Measurements from ENCODE around the gene CELF1. TPM values are rescaled to one million over a fixed set of nuclear protein-coding genes. Genes with fewer than 3 reads are reported as not detected.

Gene CELF1
- total RNA-seq, 1 experiment from 2014 or later, result 173 TPM

DNA sequence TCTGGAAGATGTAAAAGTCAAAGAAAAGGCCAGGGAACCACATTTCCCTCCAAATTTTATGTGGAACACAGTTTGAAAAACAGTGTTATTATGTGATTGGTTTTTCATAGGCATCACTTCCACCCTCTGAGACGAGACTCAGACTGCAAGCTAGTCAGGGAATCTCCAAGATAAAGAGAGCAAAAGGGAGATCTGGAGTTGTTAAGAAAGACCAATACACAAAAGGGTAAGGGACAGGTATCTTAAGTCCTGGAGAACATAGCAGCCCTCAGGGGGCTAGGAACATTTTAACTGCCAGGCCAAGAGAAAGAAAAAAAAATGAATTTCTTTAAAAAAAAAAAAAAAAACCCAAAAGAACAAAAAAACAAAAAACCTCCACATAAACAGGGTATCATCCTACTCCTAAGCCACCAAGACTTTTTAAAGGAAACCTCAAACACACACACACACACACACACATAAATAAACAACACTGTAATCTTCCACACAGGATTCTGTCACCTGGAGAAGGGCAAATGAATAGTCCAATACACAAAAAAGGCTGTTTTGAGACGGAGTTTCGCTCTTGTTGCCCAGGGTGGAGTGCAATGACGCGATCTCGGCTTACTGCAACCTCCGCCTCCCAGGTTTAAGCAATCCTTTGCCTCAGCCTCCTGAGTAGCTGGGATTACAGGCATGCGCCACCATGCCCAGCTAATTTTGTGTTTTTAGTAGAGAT, 44.5 kb downstream of the CELF1 start:
- H3K27ac Mint-ChIP-seq (ENCODE audit: low read depth, unreplicated experiment), result peak overlapping the region; percentile 64
- H3K4me3 Mint-ChIP-seq (ENCODE audit: unreplicated experiment), result peak overlapping the region; percentile 8
- no TSS peak for BruUV-seq (replicated peaks)
- H3K4me1 Mint-ChIP-seq (ENCODE audit: insufficient read depth, unreplicated experiment), result peaks cover 46% of the 10 kb centered on the region
- ChIA-PET CTCF (interaction anchor here (0.6 to 1.7 kb wide), 2 partner anchors 19 to 45 kb away, joined by 4 read pairs; partner anchors contain the start of gene CELF1), POLR2A (interaction anchor here (0.5 to 3.6 kb wide), 5 partner anchors 9 to 135 kb away, joined by 3 to 17 read pairs (median 4); no protein-coding TSS in a partner anchor)
- peaks cover 16% of the 10 kb centered on the region for H3K36me3 Mint-ChIP-seq (ENCODE audit: insufficient read depth, unreplicated experiment)
- no peaks in the 10 kb centered on the region for H3K9me3 Mint-ChIP-seq (ENCODE audit: unreplicated experiment)
- no peaks in the 10 kb centered on the region for H3K27me3 Mint-ChIP-seq (ENCODE audit: insufficient read depth, unreplicated experiment)
- TF ChIP-seq, protein P1, sequence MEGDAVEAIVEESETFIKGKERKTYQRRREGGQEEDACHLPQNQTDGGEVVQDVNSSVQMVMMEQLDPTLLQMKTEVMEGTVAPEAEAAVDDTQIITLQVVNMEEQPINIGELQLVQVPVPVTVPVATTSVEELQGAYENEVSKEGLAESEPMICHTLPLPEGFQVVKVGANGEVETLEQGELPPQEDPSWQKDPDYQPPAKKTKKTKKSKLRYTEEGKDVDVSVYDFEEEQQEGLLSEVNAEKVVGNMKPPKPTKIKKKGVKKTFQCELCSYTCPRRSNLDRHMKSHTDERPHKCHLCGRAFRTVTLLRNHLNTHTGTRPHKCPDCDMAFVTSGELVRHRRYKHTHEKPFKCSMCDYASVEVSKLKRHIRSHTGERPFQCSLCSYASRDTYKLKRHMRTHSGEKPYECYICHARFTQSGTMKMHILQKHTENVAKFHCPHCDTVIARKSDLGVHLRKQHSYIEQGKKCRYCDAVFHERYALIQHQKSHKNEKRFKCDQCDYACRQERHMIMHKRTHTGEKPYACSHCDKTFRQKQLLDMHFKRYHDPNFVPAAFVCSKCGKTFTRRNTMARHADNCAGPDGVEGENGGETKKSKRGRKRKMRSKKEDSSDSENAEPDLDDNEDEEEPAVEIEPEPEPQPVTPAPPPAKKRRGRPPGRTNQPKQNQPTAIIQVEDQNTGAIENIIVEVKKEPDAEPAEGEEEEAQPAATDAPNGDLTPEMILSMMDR (IDR thresholded peaks at IDR 0.05; ENCODE audit: unreplicated experiment), result no peak
- DNase-seq (ENCODE audit: unreplicated experiment), result no peak
- intact Hi-C loops (cut with micrococcal nuclease), result no loop called here

DNA sequence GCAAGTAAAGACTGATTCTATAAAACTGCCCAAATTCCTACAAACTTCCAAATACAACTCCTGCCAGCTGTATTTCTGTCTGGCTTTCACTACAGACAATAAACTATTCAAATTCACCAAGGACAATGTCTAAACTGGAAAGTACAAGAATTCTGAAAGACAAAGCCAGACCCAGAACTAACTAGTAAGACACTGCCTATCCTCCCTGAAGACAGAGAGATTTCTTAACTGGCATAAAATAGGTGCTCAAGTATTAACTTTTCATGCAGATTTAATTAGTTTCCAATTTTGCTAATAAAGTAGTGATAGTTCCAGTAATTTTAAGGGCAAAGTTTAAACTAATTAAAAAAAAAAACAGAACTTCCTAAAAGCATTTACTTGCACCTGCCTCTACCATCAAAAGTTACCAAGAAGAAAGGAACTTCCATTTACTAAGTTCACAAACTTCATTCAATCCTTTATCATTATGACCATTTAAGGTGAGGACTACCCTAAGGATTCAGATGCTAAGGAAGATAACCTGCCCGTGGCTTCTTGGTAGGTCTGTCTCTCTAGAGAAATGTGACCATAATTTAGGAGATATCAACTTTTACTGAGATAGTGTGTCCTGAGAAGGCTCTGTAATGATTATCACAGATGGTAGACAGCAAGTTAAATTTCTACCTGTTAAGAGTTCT, 45.2 kb downstream of the CELF1 start:
- H3K27ac Mint-ChIP-seq (ENCODE audit: low read depth, unreplicated experiment), result peak overlapping the region; percentile 64
- no peak overlapping the region for H3K4me3 Mint-ChIP-seq (ENCODE audit: unreplicated experiment)
- no peaks in the 10 kb centered on the region for H3K9me3 Mint-ChIP-seq (ENCODE audit: unreplicated experiment)
- POLR2A ChIA-PET, result interaction anchor here (0.6 to 1.5 kb wide), 2 partner anchors 31 to 200 kb away, joined by 3 read pairs; no protein-coding TSS in a partner anchor
- BruUV-seq (replicated peaks), result no TSS peak
- intact Hi-C loops (cut with micrococcal nuclease), result no loop called here
- H3K36me3 Mint-ChIP-seq (ENCODE audit: insufficient read depth, unreplicated experiment), result peaks cover 16% of the 10 kb centered on the region
- DNase-seq (ENCODE audit: unreplicated experiment), result no peak
- CTCF ChIA-PET, result interaction anchor here (1.0 kb wide), 1 partner anchor 48 kb away, joined by 4 read pairs; no protein-coding TSS in a partner anchor
- H3K4me1 Mint-ChIP-seq (ENCODE audit: insufficient read depth, unreplicated experiment), result peaks cover 47% of the 10 kb centered on the region
- TF ChIP-seq, protein P1 (IDR thresholded peaks at IDR 0.05; ENCODE audit: unreplicated experiment), result no peak
- no peaks in the 10 kb centered on the region for H3K27me3 Mint-ChIP-seq (ENCODE audit: insufficient read depth, unreplicated experiment)

DNA sequence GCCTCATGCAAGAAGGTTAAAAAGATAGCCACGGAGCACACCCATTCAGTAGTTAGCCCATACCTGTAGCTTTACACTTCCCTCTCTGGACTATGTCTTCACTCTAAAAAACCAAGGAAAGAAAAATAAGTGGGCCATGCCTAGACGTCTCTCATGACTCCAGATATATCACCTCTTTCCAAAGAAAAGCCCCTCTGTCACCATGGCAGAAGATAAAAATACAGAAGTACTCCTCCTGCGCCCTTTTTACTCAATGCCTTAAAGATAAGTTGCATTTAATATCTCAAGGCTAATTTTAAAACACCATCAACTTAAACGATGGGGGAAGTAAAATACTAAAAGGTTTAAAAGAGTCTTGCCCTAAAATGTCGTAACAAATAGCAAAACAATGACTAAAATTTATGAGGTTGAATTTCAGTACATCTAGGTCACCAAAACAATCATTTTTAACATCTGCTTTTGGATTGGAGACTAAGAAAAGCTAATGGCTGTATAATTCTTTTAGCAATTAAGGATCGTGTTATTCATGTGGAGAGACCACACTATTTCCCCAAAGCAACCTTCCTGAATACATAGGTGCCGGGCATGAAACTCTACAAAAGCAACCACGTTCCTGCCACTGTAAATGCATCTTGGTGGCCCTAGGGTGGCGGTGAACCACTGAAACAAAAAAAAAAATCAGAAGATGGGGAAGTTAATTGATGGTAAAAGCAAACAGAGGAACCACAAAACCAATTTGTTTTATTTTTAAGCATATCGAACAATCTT, 46.0 kb downstream of the CELF1 start:
- POLR2A ChIA-PET, result interaction anchor here (0.6 to 1.5 kb wide), 4 partner anchors 11 to 199 kb away, joined by 3 to 7 read pairs (median 3); no protein-coding TSS in a partner anchor

More for the DNA sequence above, 46.0 kb downstream of the CELF1 start:
- intact Hi-C loops (cut with micrococcal nuclease), result no loop called here
- BruUV-seq (replicated peaks), result no TSS peak
- TF ChIP-seq, protein P1 (IDR thresholded peaks at IDR 0.05; ENCODE audit: unreplicated experiment), result no peak
- H3K27me3 Mint-ChIP-seq (ENCODE audit: insufficient read depth, unreplicated experiment), result no peaks in the 10 kb centered on the region
- peaks cover 16% of the 10 kb centered on the region for H3K36me3 Mint-ChIP-seq (ENCODE audit: insufficient read depth, unreplicated experiment)
- H3K27ac Mint-ChIP-seq (ENCODE audit: low read depth, unreplicated experiment), result peak overlapping the region; percentile 64
- DNase-seq (ENCODE audit: unreplicated experiment), result no peak
- H3K4me3 Mint-ChIP-seq (ENCODE audit: unreplicated experiment), result no peak overlapping the region
- CTCF ChIA-PET, result interaction anchor here (0.8 to 2.2 kb wide), 3 partner anchors 11 to 347 kb away, joined by 3 to 10 read pairs (median 4); no protein-coding TSS in a partner anchor
- no peaks in the 10 kb centered on the region for H3K9me3 Mint-ChIP-seq (ENCODE audit: unreplicated experiment)
- peaks cover 48% of the 10 kb centered on the region for H3K4me1 Mint-ChIP-seq (ENCODE audit: insufficient read depth, unreplicated experiment)

Measured in MCF 10A (cell line).